Endothelial cell (in vitro differentiated cells): ENCODE measurements around the gene LZTR1. TPM values are rescaled to one million over a fixed set of nuclear protein-coding genes. Genes with fewer than 3 reads are reported as not detected.
"Not testable (repeated sequence)": the region's sequence is repeated elsewhere in the genome, so short reads cannot be mapped to it uniquely, and the experiment has no call there.

Experiments used
- DNase-seq: peaks from one replicate; pipeline ENCODE4 v3.0.0; 2021; ENCODE audit warnings: low spot score
- H3K27ac Mint-ChIP-seq: one replicate; pipeline ENCODE4 v1.8.0; 2021; ENCODE audit warnings: mixed read lengths, inconsistent platforms; ENCODE audit not compliant: unreplicated experiment
- H3K27me3 Mint-ChIP-seq: one replicate; pipeline ENCODE4 v1.8.0; 2021; ENCODE audit warnings: mild to moderate bottlenecking, moderate library complexity, mixed read lengths, inconsistent platforms; ENCODE audit not compliant: unreplicated experiment
- H3K36me3 Mint-ChIP-seq: one replicate; pipeline ENCODE4 v1.8.0; 2021; ENCODE audit warnings: mild to moderate bottlenecking, low read depth, mixed read lengths, inconsistent platforms; ENCODE audit not compliant: unreplicated experiment
- H3K4me1 Mint-ChIP-seq: one replicate; pipeline ENCODE4 v1.8.0; 2021; ENCODE audit warnings: mild to moderate bottlenecking, mixed read lengths, inconsistent platforms; ENCODE audit not compliant: unreplicated experiment
- H3K4me3 Mint-ChIP-seq: one replicate; pipeline ENCODE4 v1.8.0; 2021; ENCODE audit warnings: mild to moderate bottlenecking, mixed read lengths, inconsistent platforms; ENCODE audit not compliant: unreplicated experiment
- H3K9me3 Mint-ChIP-seq: one replicate; pipeline ENCODE4 v1.8.0; 2021; ENCODE audit warnings: mixed read lengths, inconsistent platforms; ENCODE audit not compliant: unreplicated experiment
- long read RNA-seq: library from polyadenylated mRNA; unstranded; transcript quantifications from one replicate; pipeline ENCODE4 v2.0.0, GENCODE V29; 2020; ENCODE audit not compliant: unreplicated experiment
- total RNA-seq: library from RNA; stranded (reverse); fragmentation: NEBNext Ultra II Directional; extraction: Animal tissue kit (Norgen Biotek cat#: 25700); gene quantifications from one replicate; pipeline ENCODE4 v1.2.1, GENCODE V29; 2021; ENCODE audit not compliant: unreplicated experiment
- TF ChIP-seq, protein P1 (sequence below): fragments of 200-600 bp; sonication (generic); IDR thresholded peaks from one replicate; pipeline ENCODE4 v1.5.0; 2021; ENCODE audit warnings: antibody characterized with exemption; ENCODE audit not compliant: unreplicated experiment

Gene LZTR1
- total RNA-seq, result 113 TPM
- long read RNA-seq, full-length matches to known transcripts, result 5 of 12 reads
- long read RNA-seq, partial matches to known transcripts, result 1 of 12 reads
- long read RNA-seq, other reads (novel, unspliced or antisense), result 6 of 12 reads

DNA sequence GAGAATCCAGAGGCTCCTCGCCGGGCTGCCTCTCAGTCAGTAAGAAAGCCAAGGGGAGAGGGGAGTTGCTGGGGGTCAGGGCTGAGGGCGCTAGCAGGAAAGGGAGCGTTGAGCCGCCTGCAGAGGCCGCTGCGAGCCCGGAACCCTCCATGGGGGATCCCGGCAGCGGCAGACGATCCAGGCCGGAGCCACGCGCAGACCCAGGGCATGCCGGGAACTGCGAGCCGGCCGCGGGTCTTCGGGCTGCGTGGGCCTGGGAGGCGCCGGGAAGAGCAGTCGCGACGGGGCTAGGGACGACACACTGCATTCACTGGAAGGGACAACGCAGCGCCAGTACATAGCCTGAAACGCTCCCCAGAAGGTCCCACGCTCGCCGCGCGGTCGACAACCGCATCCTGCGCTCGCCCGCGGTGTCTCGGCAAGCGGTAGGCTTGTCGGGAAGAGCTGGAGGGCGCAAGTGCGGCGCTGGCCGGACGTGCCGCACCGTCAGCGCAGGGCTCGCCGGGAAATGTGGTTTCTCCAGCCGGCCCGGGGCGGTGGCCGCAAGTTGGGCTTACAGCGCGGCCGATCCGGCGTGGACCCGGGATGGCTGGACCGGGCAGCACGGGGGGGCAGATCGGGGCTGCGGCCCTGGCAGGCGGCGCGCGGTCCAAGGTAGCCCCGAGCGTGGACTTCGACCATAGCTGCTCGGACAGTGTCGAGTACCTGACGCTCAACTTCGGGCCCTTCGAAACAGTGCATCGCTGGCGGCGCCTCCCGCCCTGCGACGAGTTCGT is at the start of gene LZTR1:
LZTR1 (plus strand) TSS at position 511 of the 776 bp plus-strand sequence; CDS start at position 586, 75 bp downstream.
- peak; percentile 82 for DNase-seq
- peaks cover 14% of the 10 kb centered on the region for H3K4me1 Mint-ChIP-seq
- peak within 1 kb of the TSS; percentile 84 for H3K27ac Mint-ChIP-seq
- peaks cover 7% of the 10 kb centered on the region for H3K36me3 Mint-ChIP-seq
- H3K27me3 Mint-ChIP-seq, result peaks cover 17% of the 10 kb centered on the region
- H3K4me3 Mint-ChIP-seq, result peak within 1 kb of the TSS; percentile 100
- no peaks in the 10 kb centered on the region for H3K9me3 Mint-ChIP-seq
- TF ChIP-seq, protein P1, sequence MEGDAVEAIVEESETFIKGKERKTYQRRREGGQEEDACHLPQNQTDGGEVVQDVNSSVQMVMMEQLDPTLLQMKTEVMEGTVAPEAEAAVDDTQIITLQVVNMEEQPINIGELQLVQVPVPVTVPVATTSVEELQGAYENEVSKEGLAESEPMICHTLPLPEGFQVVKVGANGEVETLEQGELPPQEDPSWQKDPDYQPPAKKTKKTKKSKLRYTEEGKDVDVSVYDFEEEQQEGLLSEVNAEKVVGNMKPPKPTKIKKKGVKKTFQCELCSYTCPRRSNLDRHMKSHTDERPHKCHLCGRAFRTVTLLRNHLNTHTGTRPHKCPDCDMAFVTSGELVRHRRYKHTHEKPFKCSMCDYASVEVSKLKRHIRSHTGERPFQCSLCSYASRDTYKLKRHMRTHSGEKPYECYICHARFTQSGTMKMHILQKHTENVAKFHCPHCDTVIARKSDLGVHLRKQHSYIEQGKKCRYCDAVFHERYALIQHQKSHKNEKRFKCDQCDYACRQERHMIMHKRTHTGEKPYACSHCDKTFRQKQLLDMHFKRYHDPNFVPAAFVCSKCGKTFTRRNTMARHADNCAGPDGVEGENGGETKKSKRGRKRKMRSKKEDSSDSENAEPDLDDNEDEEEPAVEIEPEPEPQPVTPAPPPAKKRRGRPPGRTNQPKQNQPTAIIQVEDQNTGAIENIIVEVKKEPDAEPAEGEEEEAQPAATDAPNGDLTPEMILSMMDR, result no peak

DNA sequence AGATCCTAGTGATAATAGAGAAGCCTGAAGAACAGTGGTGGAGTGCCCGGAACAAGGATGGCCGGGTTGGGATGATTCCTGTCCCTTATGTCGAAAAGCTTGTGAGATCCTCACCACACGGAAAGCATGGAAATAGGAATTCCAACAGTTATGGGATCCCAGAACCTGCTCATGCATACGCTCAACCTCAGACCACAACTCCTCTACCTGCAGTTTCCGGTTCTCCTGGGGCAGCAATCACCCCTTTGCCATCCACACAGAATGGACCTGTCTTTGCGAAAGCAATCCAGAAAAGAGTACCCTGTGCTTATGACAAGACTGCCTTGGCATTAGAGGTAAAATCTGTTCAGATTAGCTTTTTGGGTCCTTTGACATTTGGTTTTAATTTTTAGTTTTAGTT is 48.2 kb upstream of the LZTR1 start:
- H3K27ac Mint-ChIP-seq, result no peak overlapping the region
- peaks cover 6% of the 10 kb centered on the region for H3K4me1 Mint-ChIP-seq
- no peak overlapping the region for H3K4me3 Mint-ChIP-seq
- TF ChIP-seq, protein P1, result no peak
- H3K36me3 Mint-ChIP-seq, result peaks cover 13% of the 10 kb centered on the region
- DNase-seq, result no peak
- H3K27me3 Mint-ChIP-seq, result no peaks in the 10 kb centered on the region
- no peaks in the 10 kb centered on the region for H3K9me3 Mint-ChIP-seq

DNA sequence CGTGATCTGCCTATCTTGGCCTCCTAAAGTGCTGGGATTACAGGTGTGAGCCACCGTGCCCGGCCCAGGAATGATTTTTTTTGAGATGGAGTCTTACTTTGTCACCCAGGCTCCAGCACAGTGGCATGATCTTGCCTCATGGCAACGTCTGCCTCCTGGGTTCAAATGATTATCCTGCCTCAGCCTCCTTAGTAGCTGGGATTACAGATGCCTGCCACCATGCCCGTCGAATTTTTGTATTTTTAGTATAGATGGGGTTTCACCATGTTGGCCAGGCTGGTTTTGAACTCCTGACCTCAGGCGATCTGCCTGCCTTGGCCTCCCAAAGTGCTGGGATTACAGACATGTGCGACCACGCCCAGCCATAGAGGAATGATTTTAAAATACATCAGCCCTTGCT is 47.0 kb upstream of the LZTR1 start:
- not testable (repeated sequence) for H3K9me3 Mint-ChIP-seq, H3K27me3 Mint-ChIP-seq, H3K4me3 Mint-ChIP-seq, H3K4me1 Mint-ChIP-seq, DNase-seq, H3K27ac Mint-ChIP-seq
- H3K36me3 Mint-ChIP-seq, result peaks cover 16% of the 10 kb centered on the region

DNA sequence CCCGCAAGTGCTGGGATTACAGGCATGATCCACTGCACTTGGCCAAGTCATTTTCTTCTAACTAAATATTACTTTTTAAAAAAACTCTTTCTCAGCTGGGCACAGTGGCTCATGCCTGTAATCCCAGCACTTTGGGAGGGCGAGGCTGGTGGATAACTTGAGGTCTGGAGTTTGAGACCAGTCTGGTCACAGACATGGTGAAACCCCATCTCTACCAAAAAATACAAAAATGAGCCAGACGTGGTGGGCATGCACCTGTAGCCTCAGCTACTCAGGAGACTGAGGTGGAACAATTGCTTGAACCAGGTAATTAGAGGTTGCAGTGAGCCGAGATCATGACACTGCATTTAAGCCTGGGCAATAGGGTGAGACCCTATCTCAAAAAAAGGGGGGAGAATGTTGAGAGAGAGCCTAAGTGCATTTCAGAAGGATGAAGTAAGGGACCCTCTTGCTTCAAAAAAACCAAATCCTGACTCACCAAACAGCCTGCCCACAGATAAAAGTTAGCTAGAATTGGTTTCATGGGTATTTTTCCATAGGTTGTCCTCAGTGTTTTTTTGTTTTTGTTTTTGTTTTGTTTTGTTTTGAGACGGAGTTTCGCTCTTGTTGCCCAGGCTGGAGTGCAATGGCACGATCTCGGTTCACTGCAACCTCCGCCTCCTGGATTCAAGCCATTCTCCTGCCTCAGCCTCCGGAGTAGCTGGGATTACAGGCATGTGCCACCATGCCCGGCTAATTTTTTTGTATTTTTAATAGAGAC is 46.1 kb upstream of the LZTR1 start:
- H3K27me3 Mint-ChIP-seq, DNase-seq, H3K4me3 Mint-ChIP-seq, H3K4me1 Mint-ChIP-seq, H3K27ac Mint-ChIP-seq, H3K9me3 Mint-ChIP-seq: not testable (repeated sequence)
- H3K36me3 Mint-ChIP-seq, result peaks cover 16% of the 10 kb centered on the region

DNA sequence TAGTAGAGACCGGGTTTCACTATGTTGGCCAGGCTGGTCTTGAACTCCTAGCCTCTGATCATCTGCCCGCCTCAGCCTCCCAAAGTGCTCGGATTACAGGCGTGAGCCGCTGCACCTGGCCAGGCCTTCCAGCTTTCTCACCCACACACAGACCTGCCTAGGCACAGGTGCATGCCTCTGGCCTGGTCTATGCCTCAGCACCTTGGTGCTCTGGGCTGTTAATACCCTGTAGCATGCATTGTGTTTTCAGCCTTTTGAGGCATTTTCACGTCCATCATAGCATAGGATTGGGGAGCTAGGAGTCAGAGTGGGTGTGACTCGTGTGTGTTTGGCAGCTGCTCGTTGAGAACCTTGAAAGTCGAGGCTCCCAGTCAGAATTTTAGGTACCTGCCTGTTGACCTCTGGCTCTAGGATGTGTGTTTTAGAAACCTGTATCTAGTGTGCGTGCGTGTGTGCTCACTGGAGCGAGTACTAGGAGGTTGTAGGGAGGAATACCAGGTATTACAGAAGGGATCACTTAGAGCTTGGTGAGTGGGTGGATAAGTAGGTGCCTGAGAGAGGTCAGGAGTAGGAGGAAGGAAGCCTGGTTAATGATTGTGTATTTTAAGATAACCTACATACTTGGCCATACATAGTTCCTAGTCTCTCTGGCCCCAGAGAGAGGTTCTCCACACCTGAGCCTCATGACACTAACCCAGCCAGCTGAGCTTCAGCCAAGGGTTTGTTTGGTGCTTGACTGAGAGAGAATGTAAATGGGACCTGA is 44.9 kb upstream of the LZTR1 start:
- TF ChIP-seq, protein P1, result no peak
- H3K27me3 Mint-ChIP-seq, result no peaks in the 10 kb centered on the region
- no peak for DNase-seq
- H3K27ac Mint-ChIP-seq, result no peak overlapping the region
- H3K4me3 Mint-ChIP-seq, result no peak overlapping the region
- H3K9me3 Mint-ChIP-seq, result no peaks in the 10 kb centered on the region
- H3K4me1 Mint-ChIP-seq, result peaks cover 3% of the 10 kb centered on the region
- H3K36me3 Mint-ChIP-seq, result peaks cover 16% of the 10 kb centered on the region
